HepG2 (cell line): Measurements from ENCODE around the gene KPNB1. TPM values are rescaled to one million over a fixed set of nuclear protein-coding genes. Genes with fewer than 3 reads are reported as not detected.
A peak's percentile ranks its signal among the peaks of the same experiment; 100 is the strongest.

ENCODE experiments used
- ATAC-seq: fragments of 200-7000 bp; cut with Tn5 transposase; 3 replicates; pipeline ENCODE4 v1.9.1; 2020; ENCODE audit warnings: mild to moderate bottlenecking, moderate library complexity
- BruUV-seq: library from RNA; stranded (reverse); fragments of 400-500 nt; replicated peaks from 2 replicates; lab custom pipeline; 2021; lab: Mats Ljungman, UMichigan
- CTCF ChIA-PET: fragments of 300-600 bp; formaldehyde crosslinking; extraction: SDS; loops from one replicate; lab custom pipeline; 2021; ENCODE audit warnings: low total read pairs, inconsistent platforms, low intra/inter-chr PET ratio; lab: Yijun Ruan, JAX
- POLR2A ChIA-PET: fragments of 350-600 bp; sonication (Branson Sonifier 250); formaldehyde crosslinking; loops from one replicate; lab custom pipeline; 2020; ENCODE audit warnings: antibody characterized with exemption, inconsistent platforms; lab: Yijun Ruan, JAX
- DNase-seq: peaks from one replicate; pipeline ENCODE4 v3.0.0-alpha.2; 2015; ENCODE audit warnings: low spot score
- FAIRE-seq: peaks from 3 replicates; lab custom pipeline; 2011; peaks lifted over from hg19 to GRCh38; lab: Jason Lieb, UNC
- H2AFZ ChIP-seq: one replicate; pipeline ENCODE4 v1.6.1; 2011; ENCODE audit warnings: low read length, inconsistent platforms
- H3K27ac ChIP-seq: fragments of 300-600 bp; 3 replicates; pipeline ENCODE4 v1.8.0; 2011; ENCODE audit warnings: mixed run types, mild to moderate bottlenecking, mixed read lengths, low read length, inconsistent platforms; ENCODE audit not compliant: insufficient read depth; ENCODE audit errors: extremely low read length
- H3K27me3 ChIP-seq, 2 experiments: fragments of 200-600 bp in 1 of 2; 2 replicates in 1 of 2; 3 replicates in 1 of 2; pipeline versions ENCODE4 v1.6.0 to v1.8.0; 2011; ENCODE audit warnings: low read length in 2 of 2, mild to moderate bottlenecking in 2 of 2, moderate library complexity in 2 of 2, inconsistent platforms in 1 of 2; ENCODE audit not compliant: insufficient read depth in 2 of 2, control insufficient read depth in 1 of 2
- H3K36me3 ChIP-seq, 2 experiments: fragments of 200-600 bp in 1 of 2; replicated peaks in 1 of 2; 2 replicates in 1 of 2; 3 replicates in 1 of 2; pipeline versions ENCODE4 v1.5.1 to v1.8.0; 2011; ENCODE audit warnings: low read length in 2 of 2, inconsistent platforms in 1 of 2; ENCODE audit not compliant: insufficient read depth in 2 of 2, control insufficient read depth in 1 of 2
- H3K4me1 ChIP-seq: 2 replicates; pipeline ENCODE4 v1.5.1; 2012; ENCODE audit warnings: low read length, inconsistent platforms; ENCODE audit not compliant: insufficient read depth
- H3K4me2 ChIP-seq: 2 replicates; pipeline ENCODE4 v1.6.0; 2011; ENCODE audit warnings: low read depth, low read length, inconsistent platforms
- H3K4me3 ChIP-seq, 3 experiments: fragments of 200-600 bp in 1 of 3; sonication (generic), shearing (Covaris generic) in 1 of 3; replicated peaks in 1 of 3; 2 replicates each; pipeline ENCODE4 v1.5.1; 2011 to 2016; ENCODE audit warnings: low read length in 3 of 3, inconsistent platforms in 2 of 3, low read depth in 2 of 3, mild to moderate bottlenecking in 2 of 3, control low read depth in 1 of 3, mixed read lengths in 1 of 3; ENCODE audit not compliant: insufficient read depth in 1 of 3
- H3K79me2 ChIP-seq: one replicate; pipeline ENCODE4 v1.6.1; 2011; ENCODE audit warnings: low read length, inconsistent platforms; ENCODE audit not compliant: insufficient read depth
- H3K9ac ChIP-seq: 2 replicates; pipeline ENCODE4 v1.6.0; 2011; ENCODE audit warnings: mild to moderate bottlenecking, low read depth, low read length, inconsistent platforms; ENCODE audit not compliant: insufficient read depth
- H3K9me3 ChIP-seq: 2 replicates; pipeline ENCODE4 v1.5.1; 2012; ENCODE audit warnings: mild to moderate bottlenecking, low read length
- H4K20me1 ChIP-seq: 2 replicates; pipeline ENCODE4 v1.6.0; 2011; ENCODE audit warnings: inconsistent platforms, mild to moderate bottlenecking, low read length, moderate library complexity; ENCODE audit not compliant: insufficient read depth
- CEBPB ChIP-seq: IDR thresholded peaks from 2 replicates; pipeline ENCODE4 v1.6.1; 2011; ENCODE audit warnings: low read depth, low read length, improper control_type of control experiment, borderline replicate concordance
- CEBPG ChIP-seq: IDR thresholded peaks from 2 replicates; pipeline ENCODE4 v1.6.1; 2016
- CHD4 ChIP-seq: fragments of 200-600 bp; sonication (generic); IDR thresholded peaks from 2 replicates; pipeline ENCODE4 v1.7.0; 2017; ENCODE audit warnings: mild to moderate bottlenecking, low read length, borderline replicate concordance
- FOXJ3 ChIP-seq: sonication (generic); formaldehyde crosslinking; IDR thresholded peaks from 2 replicates; pipeline ENCODE4 v1.4.0; 2020; ENCODE audit warnings: missing genetic modification reagents, mild to moderate bottlenecking, borderline replicate concordance
- GATAD2A ChIP-seq: IDR thresholded peaks from 2 replicates; pipeline ENCODE4 v1.6.1; 2016
- PAF1 ChIP-seq: IDR thresholded peaks from 2 replicates; pipeline ENCODE4 v1.6.1; 2016; ENCODE audit warnings: missing genetic modification reagents, missing compliant biosample characterization
- POLR2AphosphoS5 ChIP-seq: IDR thresholded peaks from 2 replicates; pipeline ENCODE4 v1.6.1; 2012; ENCODE audit warnings: low read depth, low read length
- RBM22 ChIP-seq: fragments of 200-400 bp; formaldehyde crosslinking; optimal IDR thresholded peaks from 2 replicates; pipeline ENCODE3; 2017; ENCODE audit warnings: mild to moderate bottlenecking, low read length, moderate library complexity
- SOX13 ChIP-seq, 3 experiments: fragments of 450-650 bp in 1 of 3; sonication (generic) in 1 of 3; formaldehyde crosslinking in 1 of 3; IDR thresholded peaks in 2 of 3; conservative IDR thresholded peaks in 1 of 3; 2 replicates each; pipeline versions ENCODE4 v1.5.0 to v1.6.1; 2016 to 2020; ENCODE audit warnings: antibody characterized with exemption in 1 of 3, mild to moderate bottlenecking in 1 of 3, missing compliant biosample characterization in 1 of 3, missing genetic modification reagents in 1 of 3, moderate library complexity in 1 of 3
- SOX6 ChIP-seq, 2 experiments: fragments of 450-650 bp in 1 of 2; sonication (generic) in 1 of 2; formaldehyde crosslinking in 1 of 2; IDR thresholded peaks; 2 replicates each; pipeline versions ENCODE4 v1.4.0 to v1.6.1; 2017 to 2020; ENCODE audit warnings: antibody characterized with exemption in 1 of 2, mild to moderate bottlenecking in 1 of 2, missing genetic modification reagents in 1 of 2
- STAT6 ChIP-seq: sonication (generic); formaldehyde crosslinking; IDR thresholded peaks from 2 replicates; pipeline ENCODE4 v1.4.0; 2020; ENCODE audit warnings: missing genetic modification reagents, mild to moderate bottlenecking, borderline replicate concordance
- ZGPAT ChIP-seq: IDR thresholded peaks from 2 replicates; pipeline ENCODE4 v1.6.1; 2016; ENCODE audit warnings: mild to moderate bottlenecking
- ZMYM2 ChIP-seq: sonication (generic); formaldehyde crosslinking; IDR thresholded peaks from 2 replicates; pipeline ENCODE4 v1.8.0; 2022; ENCODE audit warnings: mild to moderate bottlenecking, missing genetic modification reagents
- ZMYM3 ChIP-seq: sonication (generic); formaldehyde crosslinking; IDR thresholded peaks from 2 replicates; pipeline ENCODE4 v1.5.1; 2020; ENCODE audit warnings: mild to moderate bottlenecking, missing genetic modification reagents
- ZNF362 ChIP-seq: sonication (generic); formaldehyde crosslinking; IDR thresholded peaks from 2 replicates; pipeline ENCODE4 v1.4.0; 2020; ENCODE audit warnings: missing genetic modification reagents, mild to moderate bottlenecking, borderline replicate concordance
- ZNF367 ChIP-seq: sonication (generic); formaldehyde crosslinking; IDR thresholded peaks from 2 replicates; pipeline ENCODE4 v1.4.0; 2020; ENCODE audit warnings: missing genetic modification reagents, borderline replicate concordance
- ZNF644 ChIP-seq: IDR thresholded peaks from 2 replicates; pipeline ENCODE4 v1.6.1; 2016; ENCODE audit warnings: low read depth
- ZNF652 ChIP-seq: IDR thresholded peaks from 2 replicates; pipeline ENCODE4 v1.6.1; 2016; ENCODE audit warnings: low read depth, borderline replicate concordance
- ZNF709 ChIP-seq: sonication (generic); formaldehyde crosslinking; IDR thresholded peaks from 2 replicates; pipeline ENCODE4 v1.5.0; 2020; ENCODE audit warnings: mild to moderate bottlenecking, missing genetic modification reagents
- WGBS: methylation state at CpG from one replicate; pipeline ENCODE4 v1.1.6; 2017; ENCODE audit warnings: low lambda C conversion rate; 5-methylcytosine and 5-hydroxymethylcytosine counted together
- in situ Hi-C: cut with HindIII; loops from 2 replicates; pipeline ENCODE4 v1.10.0; 2017; ENCODE audit warnings: low pct_unique_long_range_greater_than_20kb; ENCODE audit not compliant: extremely low pct_ligation_motif_present
- intact Hi-C: fragments of 100-400 bp; cut with micrococcal nuclease; formaldehyde crosslinking; loops from one replicate; pipeline ENCODE4 v1.10.0; 2022; ENCODE audit not compliant: unreplicated experiment
- polyA plus RNA-seq, 8 experiments: library from polyadenylated mRNA; depleted of rRNA in 3 of 8; stranded (reverse) in 7 of 8; unstranded in 1 of 8; fragments of >200 nt; fragmentation: Illumina TruSeq in 4 of 8; extraction: Trizol in 4 of 8; gene quantifications; 2 replicates each; pipeline versions ENCODE4 v1.2.1 to v1.2.3, GENCODE V29; 2011 to 2016; ENCODE audit warnings: low read depth in 4 of 8, missing spikeins in 1 of 8, mixed read lengths in 1 of 8; ENCODE audit not compliant: insufficient read depth in 1 of 8
- total RNA-seq, 5 experiments: library from RNA; depleted of rRNA; stranded (reverse); fragments of >200 nt; fragmentation: Illumina TruSeq; extraction: Trizol; gene quantifications; 2 replicates each; pipeline ENCODE4 v1.2.3, GENCODE V29; 2016; ENCODE audit warnings: low read depth in 1 of 5

KPNB1 gene
- total and polyA plus RNA-seq, 2 of the 13 experiments (the other 11 are each of a cell fraction or from before 2014, with no cell fraction given), result 164 to 424 TPM

GRCh38 chr17:47624727-47625068 is 25.0 kb upstream of the KPNB1 start:
- intact Hi-C loops, result loop anchor here (1.0 kb wide), 1 partner anchor 26 kb away; no protein-coding TSS in a partner anchor
- H3K4me2 ChIP-seq, result no peak overlapping the region
- CTCF ChIA-PET, result no interaction called here
- H3K4me3 ChIP-seq, result no peak overlapping the region
- no peak overlapping the region for H3K9ac ChIP-seq
- no peak overlapping the region for H2AFZ ChIP-seq
- FAIRE-seq (no peak), ATAC-seq (peak; percentile 56), DNase-seq (no peak)
- H3K36me3 ChIP-seq, result peaks cover 7 to 15% of the 10 kb centered on the region in 2 experiments
- no peaks in the 10 kb centered on the region for H4K20me1 ChIP-seq
- BruUV-seq, result no TSS peak
- H3K27me3 ChIP-seq, result no peaks in the 10 kb centered on the region
- 74% methylated on average over 1 of the region's 1 CpG for WGBS
- POLR2A ChIA-PET, result interaction anchor here (2.2 kb wide), 1 partner anchor 25 kb away, joined by 10 read pairs; the partner anchor contains the start of gene KPNB1
- no peaks in the 10 kb centered on the region for H3K79me2 ChIP-seq
- H3K9me3 ChIP-seq, result no peaks in the 10 kb centered on the region
- no peak overlapping the region for H3K27ac ChIP-seq
- H3K4me1 ChIP-seq, result peaks cover 7% of the 10 kb centered on the region; the same call in 1 of the 2 replicates
- in situ Hi-C loops, result loop anchor here (25.0 kb wide), 2 partner anchors 112 to 262 kb away; no protein-coding TSS in a partner anchor
- TF ChIP-seq ZNF367 (CRISPR knock-in tag) (no peak), ZMYM3 (peak; percentile 62; the same call in 1 of the 2 replicates), SOX6 (IDR thresholded peaks at IDR 0.05) (no peak), SOX6 (CRISPR knock-in tag; IDR thresholded peaks at IDR 0.05) (peak; percentile 37; the same call in 1 of the 2 replicates), CEBPB (peak; percentile 47; the same call in 1 of the 2 replicates), CHD4 (peak; percentile 77; the same call in 1 of the 2 replicates), CEBPG (peak; percentile 44; the same call in 1 of the 2 replicates), SOX13 (IDR thresholded peaks at IDR 0.05) (no peak), SOX13 (CRISPR knock-in tag; conservative IDR thresholded peaks at IDR 0.05 in 1 of 2, IDR thresholded peaks at IDR 0.05 in 1 of 2) (0 out of 4 replicates have a peak, but pooled peaks of 1 of the 2 experiments have one; percentile 7), ZNF652 (CRISPR knock-in tag) (no peak), ZMYM2 (CRISPR knock-in tag) (0 out of 2 replicates have a peak, but pooled peaks have one; percentile 26), ZNF709 (CRISPR knock-in tag) (no peak), ZGPAT (peak; percentile 51; the same call in 1 of the 2 replicates), GATAD2A (peak; percentile 51), ZNF362 (CRISPR knock-in tag) (peak; percentile 94; the same call in 1 of the 2 replicates), PAF1 (CRISPR knock-in tag) (0 out of 2 replicates have a peak, but pooled peaks have one; percentile 31), FOXJ3 (CRISPR knock-in tag) (peak; percentile 37; the same call in 1 of the 2 replicates), STAT6 (CRISPR knock-in tag) (no peak), ZNF644 (CRISPR knock-in tag) (no peak), RBM22 (peak; percentile 55), POLR2AphosphoS5 (peak; percentile 15; the same call in 1 of the 2 replicates)
